ENCODE data around the gene SLC25A28.

SLC25A28 gene

GRCh38 chr10:99630991-99631390, 10.8 kb upstream of the SLC25A28 start:
- Histone ChIP-seq H3K27me3 (ENCODE audit: insufficient read depth, poor library complexity, severe bottlenecking) (no peaks in the 10 kb centered on the region), H3K27ac (replicated peaks) (peak overlapping the region; percentile 52), H3K4me3 (replicated peaks; ENCODE audit: insufficient read depth, low read length) (no peak overlapping the region)
- DNase-seq (ENCODE audit: low read depth in 1 of 2, low spot score in 1 of 2), result no peak
- TF ChIP-seq REST (IDR thresholded peaks at IDR 0.05; ENCODE audit: insufficient replicate concordance, low read depth) (no peak), CTCF (IDR thresholded peaks at IDR 0.05; ENCODE audit: insufficient read depth, low read length) (no peak), GABPA (IDR thresholded peaks at IDR 0.05; ENCODE audit: low read depth) (no peak), POLR2AphosphoS5 (IDR thresholded peaks at IDR 0.05; ENCODE audit: low read depth) (no peak), SPI1 (IDR thresholded peaks at IDR 0.05; ENCODE audit: borderline replicate concordance, low read depth) (no peak)

- TF ChIP-seq GABPA (IDR thresholded peaks at IDR 0.05; ENCODE audit: low read depth) (no peak), POLR2AphosphoS5 (IDR thresholded peaks at IDR 0.05; ENCODE audit: low read depth) (no peak), REST (IDR thresholded peaks at IDR 0.05; ENCODE audit: insufficient replicate concordance, low read depth) (no peak), SPI1 (IDR thresholded peaks at IDR 0.05; ENCODE audit: borderline replicate concordance, low read depth) (no peak), CTCF (IDR thresholded peaks at IDR 0.05; ENCODE audit: insufficient read depth, low read length) (peak; percentile 45)
- no peak overlapping the region for H3K4me3 ChIP-seq (replicated peaks; ENCODE audit: insufficient read depth, low read length)
- H3K27ac ChIP-seq (replicated peaks), result peak overlapping the region; percentile 52
- DNase-seq (ENCODE audit: low read depth in 1 of 2, low spot score in 1 of 2), result peak in 1 of 2 experiments; percentile 80
- no peaks in the 10 kb centered on the region for H3K27me3 ChIP-seq (ENCODE audit: insufficient read depth, poor library complexity, severe bottlenecking)
These were observed 10.2 kb upstream of the SLC25A28 start for GRCh38 chr10:99630433-99630832.

- TF ChIP-seq GABPA (IDR thresholded peaks at IDR 0.05; ENCODE audit: low read depth), result no peak
- no peak for TF ChIP-seq POLR2AphosphoS5 (IDR thresholded peaks at IDR 0.05; ENCODE audit: low read depth)
- no peak for TF ChIP-seq SPI1 (IDR thresholded peaks at IDR 0.05; ENCODE audit: borderline replicate concordance, low read depth)
- TF ChIP-seq CTCF (IDR thresholded peaks at IDR 0.05; ENCODE audit: insufficient read depth, low read length), result no peak
- no peak for TF ChIP-seq REST (IDR thresholded peaks at IDR 0.05; ENCODE audit: insufficient replicate concordance, low read depth)
- Histone ChIP-seq H3K27me3 (ENCODE audit: insufficient read depth, poor library complexity, severe bottlenecking) (no peaks in the 10 kb centered on the region), H3K27ac (replicated peaks) (no peak overlapping the region), H3K4me3 (replicated peaks; ENCODE audit: insufficient read depth, low read length) (no peak overlapping the region)
- no peak for DNase-seq (ENCODE audit: low read depth in 1 of 2, low spot score in 1 of 2)
These were observed 9.4 kb upstream of the SLC25A28 start for GRCh38 chr10:99629625-99629978.

All from HL-60 (cell line).